Measurements from ENCODE around the gene ADGRB2.

The ADGRB2 gene

DNA sequence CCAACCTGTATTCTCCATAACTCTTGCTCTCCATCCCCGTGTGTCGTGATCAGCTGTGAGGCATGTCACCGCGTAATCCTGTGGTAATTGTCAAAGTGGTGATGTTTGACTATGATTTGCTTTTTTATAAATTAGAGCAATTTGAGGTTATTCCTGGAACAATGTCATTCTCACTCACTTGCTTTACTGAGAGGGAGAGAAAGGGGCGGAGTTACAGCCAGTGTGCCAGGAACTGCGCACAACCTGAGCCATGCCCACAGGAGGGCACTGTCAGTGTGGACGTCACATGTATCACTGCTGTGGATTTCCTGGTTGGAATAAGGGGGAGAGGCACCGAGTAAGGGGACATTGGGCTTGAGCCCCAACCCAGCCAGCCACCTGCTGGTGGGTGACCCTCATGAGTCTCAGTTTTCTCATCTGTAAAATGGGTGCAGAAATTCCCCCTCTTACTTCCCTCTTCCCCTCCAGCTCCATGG is 6.9 kb downstream of the ADGRB2 start:
- Histone ChIP-seq H3K4me3 (ENCODE audit: insufficient read depth, low read depth, low read length) (no peak overlapping the region), H3K36me3 (ENCODE audit: control insufficient read depth, insufficient read depth, low read length) (no peaks in the 10 kb centered on the region), H3K9me3 (ENCODE audit: control insufficient read depth, low read length) (no peaks in the 10 kb centered on the region), H3K27me3 (ENCODE audit: control insufficient read depth, insufficient read depth, low read length, poor library complexity, severe bottlenecking) (peaks cover 12% of the 10 kb centered on the region), H3K27ac (ENCODE audit: insufficient read depth, low read depth, low read length, poor library complexity, severe bottlenecking) (no peak overlapping the region), H3K4me1 (ENCODE audit: control insufficient read depth, insufficient read depth, low read length) (peaks cover 31% of the 10 kb centered on the region)
- 95 to 97% methylated on average over 8 of the region's 8 CpGs for WGBS, 2 experiments

DNA sequence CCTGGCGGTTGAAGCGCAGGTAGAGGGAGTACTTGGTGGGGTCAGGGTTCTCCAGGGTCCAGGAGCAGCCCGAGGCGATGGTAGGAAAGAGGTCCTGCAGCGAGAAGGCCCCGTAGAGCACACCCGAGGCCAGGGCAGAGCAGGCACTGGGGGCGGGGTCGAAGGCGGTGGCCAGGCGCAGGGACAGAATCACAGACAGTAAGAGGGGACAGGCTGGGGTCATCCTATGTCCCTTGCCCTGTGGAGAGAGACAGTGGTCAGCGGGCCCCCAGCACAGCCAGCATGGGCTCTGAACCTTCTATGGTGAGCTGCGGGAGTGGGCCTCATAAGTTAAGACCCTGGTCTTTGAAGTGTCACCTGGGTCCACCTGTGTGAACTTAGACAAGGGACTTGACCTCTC is 7.6 kb downstream of the ADGRB2 start:
- no peak overlapping the region for H3K4me3 ChIP-seq (ENCODE audit: insufficient read depth, low read depth, low read length)
- no peaks in the 10 kb centered on the region for H3K9me3 ChIP-seq (ENCODE audit: control insufficient read depth, low read length)
- H3K4me1 ChIP-seq (ENCODE audit: control insufficient read depth, insufficient read depth, low read length), result peaks cover 32% of the 10 kb centered on the region
- 93% methylated on average over 13 of the region's 13 CpGs for WGBS, 2 experiments
- peaks cover 5% of the 10 kb centered on the region for H3K27me3 ChIP-seq (ENCODE audit: control insufficient read depth, insufficient read depth, low read length, poor library complexity, severe bottlenecking)
- no peaks in the 10 kb centered on the region for H3K36me3 ChIP-seq (ENCODE audit: control insufficient read depth, insufficient read depth, low read length)
- H3K27ac ChIP-seq (ENCODE audit: insufficient read depth, low read depth, low read length, poor library complexity, severe bottlenecking), result no peak overlapping the region

DNA sequence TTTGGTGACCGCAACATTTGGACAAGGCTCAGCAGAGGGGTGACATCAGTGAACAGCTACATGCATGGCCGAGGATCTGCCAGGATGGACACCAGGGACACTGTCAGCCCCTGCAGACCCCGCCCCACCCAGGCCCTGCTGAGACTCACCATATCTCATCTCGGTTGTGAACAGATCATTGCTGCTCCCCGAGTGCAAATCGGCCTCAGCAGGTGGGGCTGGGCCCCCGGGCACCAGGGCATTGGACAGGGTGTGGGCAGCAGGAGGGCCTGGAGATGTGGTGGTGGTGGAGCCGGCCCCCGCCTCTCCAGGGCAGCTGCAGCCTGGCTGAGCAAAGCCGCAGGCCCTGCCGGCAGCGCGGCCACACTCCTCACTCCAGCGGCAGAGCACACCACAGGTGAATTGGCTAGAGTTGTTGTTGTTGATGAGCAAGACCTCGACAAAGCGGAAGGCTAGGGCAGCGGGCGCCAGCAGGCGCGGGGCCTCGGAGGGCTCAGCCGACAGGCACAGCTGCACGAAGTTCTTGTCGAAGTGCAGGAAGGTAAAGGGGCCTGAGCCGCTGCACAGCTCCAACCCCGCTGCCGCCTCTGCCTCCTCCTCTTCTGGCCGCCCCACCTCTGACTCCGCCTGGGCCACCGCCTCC is 8.2 kb downstream of the ADGRB2 start:
- H3K36me3 ChIP-seq (ENCODE audit: control insufficient read depth, insufficient read depth, low read length), result no peaks in the 10 kb centered on the region
- no peaks in the 10 kb centered on the region for H3K9me3 ChIP-seq (ENCODE audit: control insufficient read depth, low read length)
- no peak overlapping the region for H3K4me3 ChIP-seq (ENCODE audit: insufficient read depth, low read depth, low read length)
- 91% methylated on average over 30 of the region's 30 CpGs for WGBS, 2 experiments
- no peaks in the 10 kb centered on the region for H3K27me3 ChIP-seq (ENCODE audit: control insufficient read depth, insufficient read depth, low read length, poor library complexity, severe bottlenecking)
- no peak overlapping the region for H3K27ac ChIP-seq (ENCODE audit: insufficient read depth, low read depth, low read length, poor library complexity, severe bottlenecking)
- H3K4me1 ChIP-seq (ENCODE audit: control insufficient read depth, insufficient read depth, low read length), result peaks cover 29% of the 10 kb centered on the region

DNA sequence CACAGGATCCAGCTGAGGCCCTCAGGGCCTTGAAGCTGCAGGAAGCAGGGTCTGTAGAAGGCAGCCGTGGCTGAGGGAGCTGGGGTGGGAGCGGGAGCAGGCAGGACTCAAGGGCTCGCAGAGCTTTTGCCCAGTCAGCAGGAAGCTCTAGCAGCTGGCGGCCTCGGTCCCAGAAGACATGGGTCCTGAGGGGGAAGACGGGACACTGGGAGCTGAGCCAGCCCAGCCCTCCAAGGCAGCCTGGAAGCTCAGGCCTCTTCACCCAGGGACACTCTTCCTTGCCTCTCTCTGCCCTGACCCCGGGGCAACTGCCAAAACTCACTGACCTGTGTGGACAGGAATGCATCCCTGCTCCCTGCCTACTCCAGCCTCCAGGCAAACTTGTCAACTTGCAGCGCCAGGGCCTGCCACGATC is 8.9 kb downstream of the ADGRB2 start:
- no peaks in the 10 kb centered on the region for H3K36me3 ChIP-seq (ENCODE audit: control insufficient read depth, insufficient read depth, low read length)
- no peaks in the 10 kb centered on the region for H3K27me3 ChIP-seq (ENCODE audit: control insufficient read depth, insufficient read depth, low read length, poor library complexity, severe bottlenecking)
- no peaks in the 10 kb centered on the region for H3K9me3 ChIP-seq (ENCODE audit: control insufficient read depth, low read length)
- H3K4me3 ChIP-seq (ENCODE audit: insufficient read depth, low read depth, low read length), result no peak overlapping the region
- peaks cover 34% of the 10 kb centered on the region for H3K4me1 ChIP-seq (ENCODE audit: control insufficient read depth, insufficient read depth, low read length)
- H3K27ac ChIP-seq (ENCODE audit: insufficient read depth, low read depth, low read length, poor library complexity, severe bottlenecking), result no peak overlapping the region
- 91 to 92% methylated on average over 9 of the region's 9 CpGs for WGBS, 2 experiments

DNA sequence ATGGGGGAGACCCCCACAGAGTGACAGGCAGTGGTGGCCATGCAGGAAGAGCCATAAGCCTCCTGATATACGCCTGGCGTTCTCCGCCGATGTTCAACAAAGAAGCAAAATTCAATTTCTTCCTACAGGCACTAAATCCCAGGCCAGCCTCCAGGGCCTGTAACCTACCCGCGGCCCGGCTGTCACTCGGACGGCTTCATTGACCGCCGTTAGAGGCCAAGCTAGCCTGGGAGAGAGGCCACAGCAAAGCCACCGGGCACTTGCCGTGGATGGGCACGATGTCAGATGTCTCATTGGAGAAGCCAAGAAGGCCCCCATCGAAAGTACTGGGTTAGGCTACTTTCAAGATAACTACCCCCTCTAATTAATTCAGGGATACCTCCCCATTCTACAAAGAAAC is 9.7 kb downstream of the ADGRB2 start:
- Histone ChIP-seq H3K4me3 (ENCODE audit: insufficient read depth, low read depth, low read length) (no peak overlapping the region), H3K9me3 (ENCODE audit: control insufficient read depth, low read length) (no peaks in the 10 kb centered on the region), H3K36me3 (ENCODE audit: control insufficient read depth, insufficient read depth, low read length) (no peaks in the 10 kb centered on the region), H3K27me3 (ENCODE audit: control insufficient read depth, insufficient read depth, low read length, poor library complexity, severe bottlenecking) (no peaks in the 10 kb centered on the region), H3K27ac (ENCODE audit: insufficient read depth, low read depth, low read length, poor library complexity, severe bottlenecking) (no peak overlapping the region), H3K4me1 (ENCODE audit: control insufficient read depth, insufficient read depth, low read length) (peaks cover 26% of the 10 kb centered on the region)
- WGBS, 2 experiments, result 94 to 96% methylated on average over 15 of the region's 15 CpGs

DNA sequence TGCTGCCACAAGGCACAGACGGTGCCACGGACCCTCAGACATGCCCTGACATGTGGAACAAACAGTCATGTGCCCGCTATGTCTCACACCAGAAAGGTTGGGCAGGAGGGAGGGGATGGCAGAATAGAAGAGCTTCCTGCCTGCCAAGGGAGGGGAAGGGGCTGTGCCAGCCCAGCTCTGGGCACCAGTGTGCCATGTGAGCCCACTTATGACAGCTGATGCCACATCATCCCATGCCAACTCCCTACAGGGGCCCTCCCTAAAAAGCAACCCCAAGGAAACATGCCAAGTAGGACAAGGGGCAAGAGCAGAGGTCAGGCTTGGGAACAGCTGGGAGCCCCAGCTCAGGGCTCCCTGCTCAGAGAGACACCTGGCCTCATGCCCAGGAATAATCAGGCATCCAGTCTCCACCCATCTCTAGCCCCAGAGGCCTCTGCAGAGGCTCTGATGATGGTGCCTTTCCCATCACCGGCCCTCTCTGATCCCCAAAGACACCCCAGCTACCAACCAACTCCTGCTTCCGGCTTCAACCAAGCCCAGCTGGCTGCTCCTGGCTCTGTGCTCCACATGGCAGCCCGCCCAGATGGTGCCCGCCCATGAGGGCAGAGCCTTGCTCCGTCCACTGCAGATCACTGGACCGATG is 10.3 kb downstream of the ADGRB2 start:
- Histone ChIP-seq H3K27ac (ENCODE audit: insufficient read depth, low read depth, low read length, poor library complexity, severe bottlenecking) (no peak overlapping the region), H3K4me3 (ENCODE audit: insufficient read depth, low read depth, low read length) (no peak overlapping the region), H3K36me3 (ENCODE audit: control insufficient read depth, insufficient read depth, low read length) (no peaks in the 10 kb centered on the region), H3K9me3 (ENCODE audit: control insufficient read depth, low read length) (no peaks in the 10 kb centered on the region), H3K27me3 (ENCODE audit: control insufficient read depth, insufficient read depth, low read length, poor library complexity, severe bottlenecking) (no peaks in the 10 kb centered on the region), H3K4me1 (ENCODE audit: control insufficient read depth, insufficient read depth, low read length) (peaks cover 20% of the 10 kb centered on the region)
- WGBS, 2 experiments, result 94 to 95% methylated on average over 9 of the region's 9 CpGs

DNA sequence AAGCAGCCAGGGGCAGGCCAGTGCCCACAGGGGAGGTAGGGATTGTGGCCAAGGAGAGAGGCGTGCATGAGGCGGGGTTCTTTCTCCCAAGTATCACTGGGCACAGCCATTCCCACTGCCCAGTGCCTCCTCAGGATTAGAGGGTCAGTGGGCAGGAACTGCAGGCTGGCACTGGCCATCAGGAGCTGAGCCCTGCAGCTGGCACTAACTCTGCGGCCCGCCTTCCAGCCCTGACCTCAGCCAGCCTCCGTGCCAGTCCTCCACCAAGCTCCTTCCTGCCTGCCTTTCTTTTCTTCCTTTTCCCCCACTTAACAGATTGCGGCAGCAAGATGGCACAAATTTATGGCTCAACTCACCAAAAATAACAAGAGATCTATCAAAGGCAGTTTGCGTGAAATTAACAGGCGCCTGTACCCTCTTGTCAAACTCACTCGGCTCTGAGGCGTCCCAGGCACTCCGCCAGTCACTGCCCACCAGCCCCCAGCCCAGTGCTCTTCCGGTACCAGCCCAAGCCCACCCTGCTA is 11.1 kb downstream of the ADGRB2 start:
- Histone ChIP-seq H3K36me3 (ENCODE audit: control insufficient read depth, insufficient read depth, low read length) (no peaks in the 10 kb centered on the region), H3K4me3 (ENCODE audit: insufficient read depth, low read depth, low read length) (no peak overlapping the region), H3K4me1 (ENCODE audit: control insufficient read depth, insufficient read depth, low read length) (peaks cover 15% of the 10 kb centered on the region), H3K27ac (ENCODE audit: insufficient read depth, low read depth, low read length, poor library complexity, severe bottlenecking) (no peak overlapping the region), H3K27me3 (ENCODE audit: control insufficient read depth, insufficient read depth, low read length, poor library complexity, severe bottlenecking) (no peaks in the 10 kb centered on the region), H3K9me3 (ENCODE audit: control insufficient read depth, low read length) (no peaks in the 10 kb centered on the region)
- WGBS, 2 experiments, result 94 to 95% methylated on average over 12 of the region's 12 CpGs

DNA sequence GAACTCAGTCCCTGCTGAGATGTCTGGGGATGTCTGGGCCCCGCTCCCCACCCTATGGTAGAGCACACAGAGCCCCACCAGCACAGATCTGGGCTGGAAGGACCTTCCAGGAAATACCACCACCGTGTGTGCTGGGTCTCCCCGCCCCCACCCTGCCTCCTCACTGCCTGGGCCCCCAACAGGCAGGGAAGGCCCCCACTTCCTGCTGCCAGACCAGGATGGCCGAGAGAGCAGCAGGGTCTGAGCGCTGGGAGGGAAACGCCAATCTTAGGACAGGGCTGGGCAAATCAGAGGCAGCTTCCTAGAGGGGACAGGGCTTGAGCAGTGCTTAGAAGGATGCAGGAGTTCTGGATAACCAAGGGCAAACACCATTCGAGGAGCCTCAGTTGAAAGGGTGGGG is 11.9 kb downstream of the ADGRB2 start:
- WGBS, 2 experiments, result 50 to 53% methylated on average over 7 of the region's 7 CpGs
- Histone ChIP-seq H3K36me3 (ENCODE audit: control insufficient read depth, insufficient read depth, low read length) (no peaks in the 10 kb centered on the region), H3K4me1 (ENCODE audit: control insufficient read depth, insufficient read depth, low read length) (peaks cover 17% of the 10 kb centered on the region), H3K27me3 (ENCODE audit: control insufficient read depth, insufficient read depth, low read length, poor library complexity, severe bottlenecking) (no peaks in the 10 kb centered on the region), H3K9me3 (ENCODE audit: control insufficient read depth, low read length) (no peaks in the 10 kb centered on the region), H3K27ac (ENCODE audit: insufficient read depth, low read depth, low read length, poor library complexity, severe bottlenecking) (no peak overlapping the region), H3K4me3 (ENCODE audit: insufficient read depth, low read depth, low read length) (no peak overlapping the region)

DNA sequence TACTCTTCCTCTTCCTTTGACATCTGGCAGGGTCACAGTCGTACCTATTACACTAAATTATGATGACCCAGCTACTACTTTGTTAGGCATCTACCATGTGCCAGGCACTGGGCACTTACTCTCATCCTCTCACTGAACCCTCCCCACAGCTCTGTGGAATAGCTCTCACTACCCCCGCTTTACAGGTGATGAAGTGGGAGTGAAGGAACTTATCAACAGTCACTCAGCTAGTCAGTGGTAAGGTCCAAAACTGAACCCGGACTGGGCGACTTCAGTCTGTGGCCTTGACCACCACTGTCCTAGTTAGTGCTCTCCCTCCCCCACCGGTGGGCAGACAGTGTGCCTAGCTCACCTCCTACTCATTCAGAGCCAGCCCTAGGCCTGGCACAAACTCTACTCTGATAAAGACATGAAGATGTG is 12.3 kb downstream of the ADGRB2 start:
- peaks cover 22% of the 10 kb centered on the region for H3K4me1 ChIP-seq (ENCODE audit: control insufficient read depth, insufficient read depth, low read length)
- H3K27me3 ChIP-seq (ENCODE audit: control insufficient read depth, insufficient read depth, low read length, poor library complexity, severe bottlenecking), result no peaks in the 10 kb centered on the region
- H3K36me3 ChIP-seq (ENCODE audit: control insufficient read depth, insufficient read depth, low read length), result no peaks in the 10 kb centered on the region
- no peaks in the 10 kb centered on the region for H3K9me3 ChIP-seq (ENCODE audit: control insufficient read depth, low read length)
- H3K27ac ChIP-seq (ENCODE audit: insufficient read depth, low read depth, low read length, poor library complexity, severe bottlenecking), result no peak overlapping the region
- 79 to 84% methylated on average over 5 of the region's 5 CpGs for WGBS, 2 experiments
- no peak overlapping the region for H3K4me3 ChIP-seq (ENCODE audit: insufficient read depth, low read depth, low read length)

DNA sequence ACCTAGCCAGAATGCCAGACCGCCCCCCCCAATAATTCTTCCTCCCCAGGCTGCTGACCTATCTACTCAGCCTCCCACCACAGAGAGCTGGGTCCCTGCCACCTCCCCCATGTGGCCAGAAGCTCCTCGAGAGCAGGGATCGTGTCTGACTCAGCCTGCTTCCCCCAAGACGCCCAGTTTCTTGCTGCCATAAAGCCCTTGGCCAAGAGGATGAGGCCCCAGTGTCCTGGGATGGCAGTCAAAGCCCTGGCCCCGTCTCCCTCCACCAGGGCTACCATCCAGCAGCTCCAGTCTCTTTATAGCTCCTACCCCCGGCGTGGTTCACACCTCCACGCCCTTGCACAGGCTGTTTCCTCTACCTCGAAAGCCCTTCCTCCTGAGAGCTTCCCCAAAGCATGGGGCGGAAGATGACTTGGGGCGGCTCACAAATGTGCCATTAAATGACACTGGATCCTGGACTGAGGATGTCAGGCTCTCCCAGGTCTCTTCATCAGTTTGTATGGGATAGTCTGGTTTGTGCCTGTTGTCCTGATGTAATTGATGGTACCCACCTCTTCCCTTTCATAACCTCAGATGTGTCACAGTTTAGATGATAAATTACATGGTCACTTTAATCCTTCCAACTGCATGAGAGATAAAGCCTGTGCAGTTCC is 13.2 kb downstream of the ADGRB2 start:
- Histone ChIP-seq H3K27me3 (ENCODE audit: control insufficient read depth, insufficient read depth, low read length, poor library complexity, severe bottlenecking) (no peaks in the 10 kb centered on the region), H3K4me3 (ENCODE audit: insufficient read depth, low read depth, low read length) (no peak overlapping the region), H3K27ac (ENCODE audit: insufficient read depth, low read depth, low read length, poor library complexity, severe bottlenecking) (no peak overlapping the region), H3K36me3 (ENCODE audit: control insufficient read depth, insufficient read depth, low read length) (no peaks in the 10 kb centered on the region), H3K4me1 (ENCODE audit: control insufficient read depth, insufficient read depth, low read length) (peaks cover 27% of the 10 kb centered on the region), H3K9me3 (ENCODE audit: control insufficient read depth, low read length) (no peaks in the 10 kb centered on the region)
- 81 to 82% methylated on average over 11 of the region's 11 CpGs for WGBS, 2 experiments
